HEK293 (cell line): ENCODE results near the gene REX1BD.

ENCODE experiments used
- ZFP37 ChIP-seq: fragments of 450-650 bp; formaldehyde crosslinking; IDR thresholded peaks from 2 replicates; pipeline ENCODE4 v1.5.1; 2016; ENCODE audit warnings: missing biosample characterization, missing genetic modification characterization
- ZNF133 ChIP-seq: fragments of 450-650 bp; formaldehyde crosslinking; IDR thresholded peaks from 2 replicates; pipeline ENCODE4 v1.5.1; 2016; ENCODE audit warnings: missing biosample characterization, missing genetic modification characterization
- ZNF24 ChIP-seq: fragments of 450-650 bp; formaldehyde crosslinking; IDR thresholded peaks from 2 replicates; pipeline ENCODE4 v1.5.1; 2016; ENCODE audit warnings: missing biosample characterization, missing genetic modification characterization
- ZNF324 ChIP-seq: fragments of 450-650 bp; formaldehyde crosslinking; IDR thresholded peaks from 2 replicates; pipeline ENCODE4 v1.5.1; 2016; ENCODE audit warnings: missing biosample characterization, missing genetic modification characterization
- TF ChIP-seq, protein P1 (sequence below): fragments of 450-650 bp; formaldehyde crosslinking; IDR thresholded peaks from 2 replicates; pipeline ENCODE4 v1.5.1; 2016; ENCODE audit warnings: missing biosample characterization, missing genetic modification characterization

- TF ChIP-seq ZFP37 (tag by site-specific recombination) (no peak), ZNF324 (no peak), ZNF24 (no peak), ZNF133 (no peak)
- TF ChIP-seq, protein P1, sequence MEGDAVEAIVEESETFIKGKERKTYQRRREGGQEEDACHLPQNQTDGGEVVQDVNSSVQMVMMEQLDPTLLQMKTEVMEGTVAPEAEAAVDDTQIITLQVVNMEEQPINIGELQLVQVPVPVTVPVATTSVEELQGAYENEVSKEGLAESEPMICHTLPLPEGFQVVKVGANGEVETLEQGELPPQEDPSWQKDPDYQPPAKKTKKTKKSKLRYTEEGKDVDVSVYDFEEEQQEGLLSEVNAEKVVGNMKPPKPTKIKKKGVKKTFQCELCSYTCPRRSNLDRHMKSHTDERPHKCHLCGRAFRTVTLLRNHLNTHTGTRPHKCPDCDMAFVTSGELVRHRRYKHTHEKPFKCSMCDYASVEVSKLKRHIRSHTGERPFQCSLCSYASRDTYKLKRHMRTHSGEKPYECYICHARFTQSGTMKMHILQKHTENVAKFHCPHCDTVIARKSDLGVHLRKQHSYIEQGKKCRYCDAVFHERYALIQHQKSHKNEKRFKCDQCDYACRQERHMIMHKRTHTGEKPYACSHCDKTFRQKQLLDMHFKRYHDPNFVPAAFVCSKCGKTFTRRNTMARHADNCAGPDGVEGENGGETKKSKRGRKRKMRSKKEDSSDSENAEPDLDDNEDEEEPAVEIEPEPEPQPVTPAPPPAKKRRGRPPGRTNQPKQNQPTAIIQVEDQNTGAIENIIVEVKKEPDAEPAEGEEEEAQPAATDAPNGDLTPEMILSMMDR (tag by site-specific recombination) = no peak
Measured at GRCh38 chr19:18634612-18635297, 46.2 kb downstream of the REX1BD start.
